HG03469 (cell line): Measurements from ENCODE around the gene KIAA0232.
"Not testable (repeated sequence)": the region's sequence is repeated elsewhere in the genome, so short reads cannot be mapped to it uniquely, and the experiment has no call there.

Experiments
- ATAC-seq: cut with Tn5 transposase; IDR thresholded peaks from one replicate; pipeline ENCODE4 v1.9.1; 2021; ENCODE audit warnings: mild to moderate bottlenecking, moderate library complexity, moderate number of reproducible peaks; ENCODE audit not compliant: unreplicated experiment

KIAA0232 gene

DNA sequence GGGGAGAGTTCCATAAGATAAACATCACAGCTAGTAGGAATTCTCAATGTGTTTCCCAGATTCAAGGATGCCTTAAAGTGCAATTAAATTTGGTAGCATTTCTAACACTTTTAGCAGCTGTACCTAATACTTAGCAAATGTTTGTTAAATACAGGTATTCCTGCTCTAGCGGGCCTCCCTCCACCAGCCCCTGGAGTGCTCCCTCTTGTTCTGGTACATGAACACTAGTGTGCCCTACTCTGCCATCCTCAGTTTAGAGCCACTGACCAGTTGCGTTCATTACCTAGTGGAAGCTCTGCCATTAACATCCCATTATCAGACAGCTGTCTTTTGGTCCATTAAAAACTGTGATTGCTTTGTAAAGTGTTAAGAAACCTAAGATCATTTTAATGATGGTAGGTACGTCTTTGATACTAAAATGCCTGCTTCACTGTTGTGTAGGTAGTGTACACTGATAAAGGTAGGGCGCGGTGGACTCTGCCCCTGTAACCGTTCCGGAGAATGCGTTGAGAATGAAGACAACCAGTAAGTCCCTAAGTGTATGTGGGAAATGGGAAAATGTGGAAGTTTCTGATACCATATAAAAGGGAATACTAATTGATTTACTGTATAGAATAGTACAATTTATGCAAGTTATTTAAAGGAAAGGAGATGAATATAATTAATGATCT lies 21.7 kb downstream of the KIAA0232 start:
- no peak for ATAC-seq

DNA sequence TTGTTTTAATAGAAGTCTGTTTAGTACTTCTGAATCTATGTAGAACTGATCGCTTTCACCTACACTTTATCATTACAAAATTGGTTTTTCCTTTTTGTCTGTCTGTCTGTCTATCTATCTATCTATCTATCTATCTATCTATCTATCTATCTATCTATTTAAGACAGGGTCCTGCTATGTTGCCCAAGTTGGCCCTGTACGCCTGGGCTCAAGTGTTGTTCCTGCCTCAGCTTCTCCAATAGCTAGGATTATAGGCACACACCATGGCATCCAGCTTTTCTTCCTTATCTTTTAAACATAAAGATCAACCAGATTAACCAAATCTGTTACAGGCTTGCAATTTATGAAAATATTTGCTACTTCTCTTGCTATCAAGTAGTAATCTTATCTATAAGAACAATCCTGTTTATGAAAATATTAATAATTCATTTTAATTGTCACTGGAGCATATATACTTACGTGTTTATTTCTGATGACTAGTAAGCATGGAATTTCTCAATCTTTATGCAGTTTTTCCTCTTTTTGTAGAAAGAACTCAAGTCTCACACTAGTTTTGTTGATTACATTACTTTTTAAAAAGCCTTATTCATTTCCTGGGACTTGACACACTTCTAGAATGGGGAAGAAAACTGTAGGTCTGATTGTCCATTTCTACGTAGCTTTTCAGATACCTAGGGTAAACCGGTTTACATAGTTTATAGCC lies 24.5 kb downstream of the KIAA0232 start:
- ATAC-seq, result no peak

DNA sequence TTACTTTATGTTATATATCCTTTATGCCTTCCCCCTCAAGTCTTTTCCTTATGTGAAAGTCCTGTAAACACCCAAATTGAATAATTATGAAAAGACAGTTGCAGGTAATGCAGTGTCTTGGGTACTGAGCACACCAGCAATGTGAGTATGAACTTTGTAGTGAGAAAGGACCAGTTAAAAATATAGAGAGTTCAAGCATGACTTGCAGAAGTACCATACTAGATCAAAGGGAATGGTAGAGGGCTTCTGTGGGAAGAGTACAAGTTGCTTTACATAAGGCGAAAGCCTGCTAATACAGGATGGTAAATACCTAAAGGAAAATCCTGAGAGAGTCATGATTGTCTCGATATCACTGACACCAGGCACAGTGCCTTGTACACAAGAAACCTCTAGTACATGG lies 25.7 kb downstream of the KIAA0232 start:
- no peak for ATAC-seq

- no peak for ATAC-seq
Measured at GRCh38 chr4:6811165-6811564, 28.6 kb downstream of the KIAA0232 start.

- no peak for ATAC-seq
Measured at GRCh38 chr4:6812766-6813165, 30.2 kb downstream of the KIAA0232 start.

- ATAC-seq, result no peak
Measured at GRCh38 chr4:6813725-6814124, 31.2 kb downstream of the KIAA0232 start.

- ATAC-seq, result no peak
Measured at GRCh38 chr4:6815029-6815836, 32.7 kb downstream of the KIAA0232 start.

- no peak for ATAC-seq
Measured at GRCh38 chr4:6819295-6819694, 36.8 kb downstream of the KIAA0232 start.

- ATAC-seq, result no peak
Measured at GRCh38 chr4:6820695-6821094, 38.2 kb downstream of the KIAA0232 start.

DNA sequence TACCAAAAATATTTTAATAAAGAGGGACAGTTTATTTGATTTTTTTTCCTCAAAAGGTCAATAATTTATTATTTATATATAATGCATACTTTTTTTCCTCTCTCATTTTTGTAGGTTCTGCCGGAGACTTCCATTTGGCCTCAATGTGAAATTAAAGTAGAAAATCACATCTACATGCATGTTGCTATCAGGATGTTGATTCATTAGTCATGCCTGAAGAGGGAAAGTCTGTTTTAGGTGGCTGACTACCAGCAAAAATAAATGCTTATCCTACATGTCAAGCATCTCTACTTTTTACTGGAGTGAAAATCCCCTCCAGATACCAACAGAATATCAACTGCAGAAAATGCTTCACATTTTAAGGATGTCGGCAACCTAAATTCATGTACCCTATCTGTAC lies 41.5 kb downstream of the KIAA0232 start:
- ATAC-seq, result no peak

- no peak for ATAC-seq
Measured at GRCh38 chr4:6824772-6825402, 42.4 kb downstream of the KIAA0232 start.

DNA sequence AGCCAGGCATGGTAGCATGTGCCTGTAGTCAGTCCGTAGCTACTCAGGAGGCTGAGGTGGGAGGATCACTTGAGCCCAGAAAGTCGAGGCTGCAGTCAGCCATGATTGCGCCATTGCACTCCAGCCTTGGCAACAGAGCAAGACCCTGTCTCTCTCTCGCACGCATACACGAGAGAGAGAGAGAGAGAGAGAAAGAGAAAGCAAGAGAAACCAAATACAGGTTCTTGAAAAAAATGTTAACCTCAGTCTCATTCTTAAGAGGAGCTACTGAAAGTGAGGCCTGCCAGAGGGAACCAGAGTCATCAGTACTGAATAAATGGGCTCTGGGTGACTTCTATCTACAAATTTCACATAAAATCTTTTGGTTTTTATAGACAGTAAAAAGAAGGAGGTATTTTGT lies 42.9 kb downstream of the KIAA0232 start:
- ATAC-seq, result no peak

DNA sequence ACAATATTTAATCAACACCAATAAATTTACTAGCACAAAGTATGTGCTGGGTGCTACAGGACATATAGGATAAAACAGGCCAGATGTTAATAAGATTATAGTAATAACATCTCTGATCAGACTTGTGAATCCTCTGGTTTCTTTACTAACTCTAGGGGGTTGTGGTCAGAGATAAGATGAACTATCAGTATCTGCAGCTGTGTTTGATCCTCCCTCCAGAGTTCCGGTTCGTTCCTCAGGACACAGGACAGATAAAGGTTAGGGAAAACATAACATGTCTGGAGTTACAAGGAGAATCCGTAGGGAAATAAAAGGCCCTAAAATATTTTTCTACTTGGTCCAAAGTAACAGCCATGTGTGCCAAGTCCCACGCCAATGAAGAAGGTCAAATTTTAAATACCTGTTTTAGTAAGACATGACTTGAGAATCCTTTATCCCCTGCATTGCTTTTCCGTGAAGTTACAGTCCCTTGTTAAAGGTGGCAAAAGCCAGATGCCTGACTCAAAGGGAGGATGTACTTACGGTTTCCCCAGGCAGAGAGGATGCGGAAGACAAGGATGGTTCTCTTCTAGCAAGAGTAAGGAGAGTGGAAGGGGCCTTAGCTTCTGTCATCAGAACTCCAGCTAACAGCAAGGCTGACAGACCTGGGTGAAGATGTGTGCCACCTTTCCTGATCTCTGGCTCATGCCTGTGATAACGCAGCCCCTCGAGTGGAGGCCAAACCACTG lies 44.4 kb downstream of the KIAA0232 start:
- no peak for ATAC-seq

- no peak for ATAC-seq
Measured at GRCh38 chr4:6829086-6829485, 46.6 kb downstream of the KIAA0232 start.

- ATAC-seq, result no peak
Measured at GRCh38 chr4:6834867-6835266, 52.3 kb downstream of the KIAA0232 start.

- not testable (repeated sequence) for ATAC-seq
Measured at GRCh38 chr4:6835616-6836015, 53.1 kb downstream of the KIAA0232 start.

- ATAC-seq, result not testable (repeated sequence)
Measured at GRCh38 chr4:6837106-6837505, 54.6 kb downstream of the KIAA0232 start.

- no peak for ATAC-seq
Measured at GRCh38 chr4:6839579-6839978, 57.1 kb downstream of the KIAA0232 start.

DNA sequence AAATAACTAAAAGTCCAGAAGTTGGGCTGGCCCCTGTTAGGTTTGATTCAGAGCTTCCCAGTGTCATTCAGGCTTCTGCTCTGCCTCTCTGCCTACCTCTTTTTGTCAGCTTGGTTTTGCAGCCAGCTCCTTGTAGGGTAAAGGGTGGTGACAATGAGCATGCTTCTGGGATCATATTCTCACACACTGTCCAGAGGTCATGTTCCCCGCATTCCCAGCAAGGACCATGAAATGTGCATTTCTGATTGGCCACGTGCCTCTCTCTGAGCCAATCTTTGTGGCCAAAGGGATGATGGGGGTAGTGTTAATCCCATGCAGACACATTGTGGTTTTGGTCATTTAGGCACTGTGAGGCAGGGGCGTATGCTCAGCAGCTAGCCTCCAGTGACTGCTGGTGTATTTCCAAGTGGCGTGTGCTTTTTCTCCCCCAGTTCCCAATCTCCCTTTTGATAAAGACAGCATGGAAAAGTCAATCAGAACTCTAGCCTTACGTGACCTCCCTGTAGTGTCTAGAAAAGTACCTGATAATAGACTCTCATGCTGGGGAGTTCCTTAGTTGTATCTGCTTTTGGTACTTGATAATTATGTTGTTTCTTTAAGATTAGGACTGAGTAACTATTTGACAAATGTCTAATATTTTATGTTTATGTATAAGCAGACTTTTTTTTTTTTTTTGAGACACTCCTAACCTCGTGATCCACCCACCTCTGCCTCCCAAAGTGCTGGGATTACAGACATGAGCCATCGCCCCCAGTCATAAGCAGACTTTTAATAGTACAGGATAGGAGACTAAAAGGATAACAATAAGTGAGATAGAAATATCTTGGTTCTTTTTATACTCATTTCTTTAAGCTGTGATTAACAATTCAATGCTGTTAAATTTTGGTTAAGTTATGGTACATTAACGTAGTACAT lies 57.8 kb downstream of the KIAA0232 start:
- no peak for ATAC-seq

GRCh38 chr4:6845027-6845426 lies 62.5 kb downstream of the KIAA0232 start:
- no peak for ATAC-seq
